Left lung (tissue), 10 donors: ENCODE data around the gene MTHFD1L. TPM values are rescaled to one million over a fixed set of nuclear protein-coding genes. Genes with fewer than 3 reads are reported as not detected.

Experiments
- ATAC-seq: fragments of 200-7000 bp; cut with Tn5 transposase; one replicate; pipeline ENCODE4 v1.9.1; 2020; ENCODE audit warnings: moderate library complexity
- DNase-seq, 4 donors: peaks; one replicate each; pipeline ENCODE4 v3.0.0-alpha.2; 2013 to 2020
- H3K27ac ChIP-seq, 2 donors: fragments of 200-600 bp; sonication (generic) in 1 of 2; one replicate each; pipeline versions ENCODE4 v1.5.0 to v1.8.0; 2020 to 2021
- H3K27me3 ChIP-seq, 2 donors: fragments of 200-600 bp; sonication (generic) in 1 of 2; one replicate each; pipeline versions ENCODE4 v1.5.0 to v1.8.0; 2020 to 2021
- H3K36me3 ChIP-seq, 2 donors: fragments of 200-600 bp; sonication (generic) in 1 of 2; one replicate each; pipeline versions ENCODE4 v1.5.0 to v1.8.0; 2020 to 2021
- H3K4me1 ChIP-seq, 2 donors: fragments of 200-600 bp; one replicate each; pipeline ENCODE4 v1.8.0; 2021
- H3K4me3 ChIP-seq, 2 donors: fragments of 200-600 bp; sonication (generic) in 1 of 2; one replicate each; pipeline versions ENCODE4 v1.5.0 to v1.8.0; 2020 to 2021; ENCODE audit warnings: mild to moderate bottlenecking in 1 of 2
- H3K9me3 ChIP-seq, 2 donors: fragments of 200-600 bp; sonication (generic) in 1 of 2; one replicate each; pipeline versions ENCODE4 v1.5.0 to v1.8.0; 2020 to 2021
- CTCF ChIP-seq, 2 donors: fragments of 200-600 bp; sonication (generic) in 1 of 2; IDR thresholded peaks; one replicate each; pipeline versions ENCODE4 v1.5.0 to v1.8.0; 2021; ENCODE audit warnings: antibody characterized with exemption in 2 of 2
- intact Hi-C, 2 donors: fragments of 100-400 bp; cut with DNase I; formaldehyde crosslinking; loops; one replicate each; pipeline versions ENCODE4 v1.11.2 to v1.14.2; 2022
- polyA plus RNA-seq, 6 donors: library from polyadenylated mRNA; unstranded; fragments of 120-200 nt; gene quantifications; one replicate each; pipeline ENCODE4 v1.2.1, GENCODE V29; 2013; ENCODE audit not compliant: insufficient read length in 6 of 6
- total RNA-seq, 2 donors: library from RNA; stranded (reverse); fragmentation: NEBNext Ultra II Directional; extraction: Animal tissue kit (Norgen Biotek cat#: 25700); gene quantifications; one replicate each; pipeline ENCODE4 v1.2.1, GENCODE V29; 2021
- donor health status: DM: no; HTN: yes; CAD: no.
- donor health status: DM: no; HTN: no; CAD: no.

MTHFD1L gene
- total and polyA plus RNA-seq, 8 donors: 11.9 to 38.2 (median 16.0) TPM

GRCh38 chr6:150979826-150980350, 114.4 kb downstream of the MTHFD1L start:
- no peak for ATAC-seq
- no peak for DNase-seq
- no peaks in the 10 kb centered on the region for H3K4me1 ChIP-seq
- H3K27ac ChIP-seq: no peak overlapping the region
- H3K9me3 ChIP-seq: no peaks in the 10 kb centered on the region
- peaks cover 0 to 14% of the 10 kb centered on the region in 2 donors for H3K36me3 ChIP-seq
- no peak overlapping the region for H3K4me3 ChIP-seq
- intact Hi-C loops: no loop called here
- TF ChIP-seq CTCF (IDR thresholded peaks at IDR 0.05): no peak
- H3K27me3 ChIP-seq: no peaks in the 10 kb centered on the region

GRCh38 chr6:150981095-150981494, 115.6 kb downstream of the MTHFD1L start:
- Histone ChIP-seq H3K4me3 (no peak overlapping the region), H3K9me3 (no peaks in the 10 kb centered on the region), H3K27ac (no peak overlapping the region), H3K27me3 (no peaks in the 10 kb centered on the region), H3K36me3 (peaks cover 0 to 14% of the 10 kb centered on the region in 2 donors), H3K4me1 (no peaks in the 10 kb centered on the region)
- DNase-seq: no peak
- ATAC-seq: peak; percentile 52
- TF ChIP-seq CTCF (IDR thresholded peaks at IDR 0.05): no peak
- intact Hi-C loops: no loop called here

GRCh38 chr6:150981669-150982068, 116.2 kb downstream of the MTHFD1L start:
- no peak for TF ChIP-seq CTCF (IDR thresholded peaks at IDR 0.05)
- no peaks in the 10 kb centered on the region for H3K9me3 ChIP-seq
- intact Hi-C loops: no loop called here
- no peaks in the 10 kb centered on the region for H3K27me3 ChIP-seq
- H3K27ac ChIP-seq: no peak overlapping the region
- no peak for ATAC-seq
- DNase-seq: no peak
- H3K36me3 ChIP-seq: peaks cover 0 to 14% of the 10 kb centered on the region in 2 donors
- no peaks in the 10 kb centered on the region for H3K4me1 ChIP-seq
- no peak overlapping the region for H3K4me3 ChIP-seq

- Histone ChIP-seq H3K36me3 (peaks cover 0 to 13% of the 10 kb centered on the region in 2 donors), H3K4me1 (no peaks in the 10 kb centered on the region), H3K4me3 (no peak overlapping the region), H3K27me3 (no peaks in the 10 kb centered on the region), H3K9me3 (no peaks in the 10 kb centered on the region), H3K27ac (no peak overlapping the region)
- TF ChIP-seq CTCF (IDR thresholded peaks at IDR 0.05): no peak
- intact Hi-C loops: no loop called here
- ATAC-seq: no peak
- no peak for DNase-seq
Measured at GRCh38 chr6:150987371-150987828, 121.9 kb downstream of the MTHFD1L start.

- no peaks in the 10 kb centered on the region for H3K27me3 ChIP-seq
- no peak for TF ChIP-seq CTCF (IDR thresholded peaks at IDR 0.05)
- no peak for ATAC-seq
Measured at GRCh38 chr6:150987855-150988464, 122.5 kb downstream of the MTHFD1L start.

More at GRCh38 chr6:150987855-150988464, 122.5 kb downstream of the MTHFD1L start:
- Histone ChIP-seq H3K36me3 (peaks cover 0 to 9% of the 10 kb centered on the region in 2 donors), H3K27ac (no peak overlapping the region), H3K9me3 (no peaks in the 10 kb centered on the region), H3K4me3 (no peak overlapping the region), H3K4me1 (no peaks in the 10 kb centered on the region)
- DNase-seq: no peak
- intact Hi-C loops: no loop called here
